Measurements from ENCODE around the gene TLE1.

The TLE1 gene

GRCh38 chr9:81565609-81566008 is 123.7 kb downstream of the TLE1 start:
- DNase-seq = no peak

- no peak for DNase-seq
Observed at GRCh38 chr9:81565144-81565543, 124.2 kb downstream of the TLE1 start.

- no peak for DNase-seq
Observed at GRCh38 chr9:81564632-81565031, 124.7 kb downstream of the TLE1 start.

GRCh38 chr9:81563739-81564138 is 125.6 kb downstream of the TLE1 start:
- no peak for DNase-seq

GRCh38 chr9:81563020-81563407 is 126.3 kb downstream of the TLE1 start:
- DNase-seq = no peak

- no peak for DNase-seq
Observed at GRCh38 chr9:81562231-81563019, 126.9 kb downstream of the TLE1 start.

- DNase-seq = no peak
Observed at GRCh38 chr9:81560851-81561732, 128.3 kb downstream of the TLE1 start.

GRCh38 chr9:81559709-81560108 is 129.6 kb downstream of the TLE1 start:
- DNase-seq = no peak

- no peak for DNase-seq
Observed at GRCh38 chr9:81559197-81559596, 130.2 kb downstream of the TLE1 start.

GRCh38 chr9:81558091-81558830 is 131.1 kb downstream of the TLE1 start:
- DNase-seq = no peak

- DNase-seq = no peak
Observed at GRCh38 chr9:81557452-81558090, 131.8 kb downstream of the TLE1 start.

GRCh38 chr9:81556923-81557322 is 132.4 kb downstream of the TLE1 start:
- DNase-seq = no peak

- no peak for DNase-seq
Observed at GRCh38 chr9:81552581-81552991, 136.8 kb downstream of the TLE1 start.

GRCh38 chr9:81550207-81550583 is 139.2 kb downstream of the TLE1 start:
- DNase-seq = no peak

- no peak for DNase-seq
Observed at GRCh38 chr9:81549500-81550206, 139.7 kb downstream of the TLE1 start.

GRCh38 chr9:81548911-81549310 is 140.4 kb downstream of the TLE1 start:
- no peak for DNase-seq

- no peak for DNase-seq
Observed at GRCh38 chr9:81546489-81546888, 142.9 kb downstream of the TLE1 start.

GRCh38 chr9:81543695-81544094 is 145.7 kb downstream of the TLE1 start:
- no peak for DNase-seq

GRCh38 chr9:81542118-81542889 is 147.0 kb downstream of the TLE1 start:
- DNase-seq = no peak

GRCh38 chr9:81540142-81540710 is 149.1 kb downstream of the TLE1 start:
- no peak for DNase-seq

- no peak for DNase-seq
Observed at GRCh38 chr9:81539317-81539716, 150.0 kb downstream of the TLE1 start.
